Measurements from ENCODE around the gene HMBS.
"Not testable (repeated sequence)": the region's sequence is repeated elsewhere in the genome, so short reads cannot be mapped to it uniquely, and the experiment has no call there.

HMBS gene

DNA sequence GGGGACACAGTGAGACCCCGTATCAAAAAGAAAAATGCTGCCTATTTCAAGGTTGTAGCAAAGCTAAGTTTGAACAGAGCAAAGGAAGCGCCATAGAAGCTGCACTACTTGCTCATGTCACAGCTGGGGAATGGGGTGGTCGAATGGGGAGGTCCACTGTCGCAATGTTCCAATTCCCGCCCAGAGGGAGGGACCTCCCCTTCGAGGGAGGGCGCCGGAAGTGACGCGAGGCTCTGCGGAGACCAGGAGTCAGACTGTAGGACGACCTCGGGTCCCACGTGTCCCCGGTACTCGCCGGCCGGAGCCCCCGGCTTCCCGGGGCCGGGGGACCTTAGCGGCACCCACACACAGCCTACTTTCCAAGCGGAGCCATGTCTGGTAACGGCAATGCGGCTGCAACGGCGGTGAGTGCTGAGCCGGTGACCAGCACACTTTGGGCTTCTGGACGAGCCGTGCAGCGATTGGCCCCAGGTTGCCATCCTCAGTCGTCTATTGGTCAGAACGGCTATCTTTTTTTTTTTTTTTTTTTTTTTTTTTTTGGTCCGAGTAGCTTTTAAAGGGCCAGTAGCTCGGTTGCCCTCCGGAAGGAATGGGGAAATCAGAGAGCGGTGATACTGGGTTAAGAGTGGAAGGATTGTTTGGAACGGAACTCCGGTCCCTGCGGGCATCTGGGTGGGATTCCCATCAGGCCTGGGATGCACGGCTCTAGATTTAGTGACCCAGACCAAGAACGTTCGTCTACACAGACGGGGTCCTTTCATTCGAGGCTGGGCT, at the start of gene HMBS:
TSS of gene HMBS (plus strand) at position 219 of the 774 bp plus-strand sequence. CDS start at position 372, 153 bp downstream.
- peak; percentile 74 to 86 (median 86) for DNase-seq (ENCODE audit: low read depth in 3 of 3)

- no peak for DNase-seq (ENCODE audit: low read depth in 3 of 3)
Measured at GRCh38 chr11:119038884-119039283, 45.8 kb upstream of the HMBS start.

DNA sequence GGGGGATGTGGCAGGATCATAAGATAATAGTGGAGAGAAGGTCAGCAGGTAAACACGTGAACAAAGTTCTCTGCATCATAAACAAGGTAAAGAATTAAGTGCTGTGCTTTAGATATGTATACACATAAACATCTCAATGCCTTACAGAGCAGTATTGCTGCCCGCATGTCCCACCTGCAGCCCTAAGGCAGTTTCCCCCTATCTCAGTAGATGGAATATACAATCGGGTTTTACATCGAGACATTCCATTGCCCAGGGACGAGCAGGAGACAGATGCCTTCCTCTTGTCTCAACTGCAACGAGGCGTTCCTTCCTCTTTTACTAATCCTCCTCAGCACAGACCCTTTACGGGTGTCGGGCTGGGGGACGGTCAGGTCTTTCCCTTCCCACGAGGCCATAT, 45.2 kb upstream of the HMBS start:
- not testable (repeated sequence) for DNase-seq (ENCODE audit: low read depth in 3 of 3)

GRCh38 chr11:119041821-119042514, 42.7 kb upstream of the HMBS start:
- DNase-seq (ENCODE audit: low read depth in 3 of 3) = no peak

DNA sequence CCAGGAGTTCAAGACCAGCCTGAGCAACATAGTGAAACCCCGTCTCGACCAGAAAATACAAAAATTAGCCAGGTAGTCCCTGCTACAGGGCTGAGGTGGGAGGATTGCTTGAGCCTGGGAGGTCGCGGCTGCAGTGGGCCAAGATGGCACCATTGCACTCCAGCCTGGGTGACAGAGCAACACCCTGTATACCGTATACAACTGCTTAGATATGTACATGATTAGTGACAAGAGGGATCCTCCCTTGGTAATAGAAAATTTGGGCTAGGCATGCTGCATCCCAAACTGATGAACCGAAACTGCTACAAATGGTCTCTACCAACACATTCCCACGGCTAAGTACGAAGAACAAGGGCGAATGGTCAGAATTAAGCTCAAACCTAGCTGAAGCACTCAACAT, 41.8 kb upstream of the HMBS start:
- DNase-seq (ENCODE audit: low read depth in 3 of 3) = no peak

- DNase-seq (ENCODE audit: low read depth in 3 of 3) = no peak
Measured at GRCh38 chr11:119044708-119045107, 40.0 kb upstream of the HMBS start.

DNA sequence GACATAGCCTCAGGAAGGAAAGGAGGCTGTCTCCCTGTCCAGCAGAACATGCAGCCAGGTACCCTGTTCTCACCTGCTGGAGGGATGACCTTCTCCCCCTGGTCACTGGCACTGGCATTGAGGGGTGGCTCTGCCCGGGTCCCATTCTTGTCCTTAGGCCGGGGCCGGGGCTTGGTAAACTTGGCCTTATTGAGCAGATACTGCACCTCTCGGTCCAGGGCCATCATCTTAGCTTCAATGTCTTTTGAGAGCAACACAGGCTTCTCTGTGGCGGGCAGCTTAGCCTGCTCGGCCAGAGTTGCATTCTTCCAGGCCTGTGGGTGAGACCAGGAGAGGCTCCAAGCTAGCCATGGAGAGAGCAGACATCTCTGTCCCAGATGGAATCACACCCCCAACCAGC, 38.2 kb upstream of the HMBS start:
- DNase-seq (ENCODE audit: low read depth in 3 of 3) = no peak

DNA sequence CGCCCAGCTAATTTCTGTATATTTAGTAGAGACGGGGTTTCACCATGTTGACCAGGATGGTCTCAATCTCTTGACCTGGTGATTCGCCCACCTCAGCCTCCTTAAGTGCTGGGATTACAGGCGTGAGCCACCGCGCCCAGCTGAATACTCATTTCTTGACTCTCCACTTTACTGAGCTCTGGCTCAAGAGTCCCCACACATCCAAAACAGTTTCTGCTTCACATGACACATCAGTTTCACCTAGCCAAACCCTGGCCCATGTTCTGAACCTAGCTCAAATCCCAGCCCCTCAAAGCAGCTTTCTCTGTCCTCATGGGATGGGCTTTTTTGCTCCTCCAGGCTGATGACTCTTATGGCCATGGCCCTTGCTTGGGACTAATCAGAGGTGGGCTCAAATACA, 37.5 kb upstream of the HMBS start:
- no peak for DNase-seq (ENCODE audit: low read depth in 3 of 3)

DNA sequence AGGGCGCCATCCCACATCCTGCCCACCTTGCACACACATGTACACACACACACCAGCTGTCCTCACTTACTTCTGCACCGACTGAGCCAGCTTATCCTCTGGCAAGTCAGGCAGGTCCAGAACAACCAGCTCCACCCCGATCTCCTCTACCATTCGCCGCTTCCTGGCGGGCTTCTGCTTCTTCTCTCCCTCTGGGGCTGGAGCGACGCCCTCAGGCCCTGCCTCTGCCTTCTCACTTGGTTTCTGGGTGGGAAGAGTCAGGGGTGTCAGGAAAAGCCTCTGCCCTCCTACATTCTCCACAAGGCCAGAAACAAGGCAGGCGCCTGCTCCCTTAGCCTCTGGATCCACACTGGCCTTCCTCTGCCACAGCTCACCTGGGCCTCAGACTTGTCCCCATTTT, 36.0 kb upstream of the HMBS start:
- no peak for DNase-seq (ENCODE audit: low read depth in 3 of 3)

- DNase-seq (ENCODE audit: low read depth in 3 of 3) = no peak
Measured at GRCh38 chr11:119049081-119049480, 35.6 kb upstream of the HMBS start.

DNA sequence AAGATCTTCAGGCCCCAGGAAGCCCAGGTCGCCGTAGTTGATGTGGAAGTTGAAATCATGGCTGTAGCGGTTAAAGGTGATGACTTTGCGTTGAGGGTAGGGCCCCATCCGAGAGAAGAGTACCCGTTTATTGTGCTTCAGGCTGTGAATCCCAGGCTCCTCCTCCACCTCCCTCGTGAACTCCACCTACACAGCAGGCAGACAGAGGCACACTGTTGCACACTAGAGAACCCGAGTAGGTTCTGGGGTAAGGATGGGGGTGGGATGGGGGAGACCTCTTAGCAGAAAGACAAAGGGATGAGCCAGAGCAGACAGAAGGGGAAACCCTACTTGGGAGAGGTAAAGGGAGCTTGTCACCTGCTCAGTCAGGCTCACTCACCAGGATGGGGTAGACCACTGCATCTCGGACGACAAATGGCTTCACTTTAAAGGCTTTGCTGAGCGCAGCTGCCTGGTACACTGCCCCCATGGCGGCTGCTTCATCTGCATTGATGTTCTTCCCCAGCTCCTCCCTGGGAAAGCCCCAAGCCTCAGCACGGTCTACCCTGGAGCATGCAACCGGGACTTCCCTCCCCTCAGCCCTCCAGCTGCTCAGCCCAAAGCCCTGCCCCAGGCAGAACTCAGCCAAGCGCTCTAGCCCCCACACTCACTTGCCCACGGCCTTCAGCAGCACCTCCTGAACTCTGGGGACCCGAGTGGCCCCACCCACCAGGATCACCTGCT, 33.1 kb upstream of the HMBS start:
- DNase-seq (ENCODE audit: low read depth in 3 of 3) = no peak

- DNase-seq (ENCODE audit: low read depth in 3 of 3) = no peak
Measured at GRCh38 chr11:119052163-119052814, 32.4 kb upstream of the HMBS start.

DNA sequence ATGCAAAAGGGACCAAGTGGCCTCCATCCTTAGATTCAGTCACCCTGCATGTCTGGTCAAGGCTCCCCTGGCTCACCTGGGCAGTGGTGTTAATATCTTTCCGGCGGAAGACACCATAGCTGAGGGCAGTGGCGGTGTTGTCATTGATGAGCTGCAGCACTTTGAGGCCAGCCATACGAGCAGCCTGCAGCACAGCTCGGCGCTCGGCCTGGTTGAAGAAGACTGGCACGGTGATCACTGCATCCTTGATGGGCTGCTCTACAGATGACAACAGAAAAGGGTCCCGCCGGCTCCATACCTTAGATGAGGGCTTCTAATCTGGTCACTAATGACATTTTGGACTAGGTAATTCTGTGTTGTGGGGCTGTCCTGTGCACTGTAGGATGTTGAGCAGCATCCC, 30.3 kb upstream of the HMBS start:
- DNase-seq (ENCODE audit: low read depth in 3 of 3) = no peak

GRCh38 chr11:119055901-119056300, 28.8 kb upstream of the HMBS start:
- no peak for DNase-seq (ENCODE audit: low read depth in 3 of 3)

- peak; percentile 15 to 25 (median 23) for DNase-seq (ENCODE audit: low read depth in 3 of 3)
Measured at GRCh38 chr11:119056421-119056999, 28.2 kb upstream of the HMBS start.

DNA sequence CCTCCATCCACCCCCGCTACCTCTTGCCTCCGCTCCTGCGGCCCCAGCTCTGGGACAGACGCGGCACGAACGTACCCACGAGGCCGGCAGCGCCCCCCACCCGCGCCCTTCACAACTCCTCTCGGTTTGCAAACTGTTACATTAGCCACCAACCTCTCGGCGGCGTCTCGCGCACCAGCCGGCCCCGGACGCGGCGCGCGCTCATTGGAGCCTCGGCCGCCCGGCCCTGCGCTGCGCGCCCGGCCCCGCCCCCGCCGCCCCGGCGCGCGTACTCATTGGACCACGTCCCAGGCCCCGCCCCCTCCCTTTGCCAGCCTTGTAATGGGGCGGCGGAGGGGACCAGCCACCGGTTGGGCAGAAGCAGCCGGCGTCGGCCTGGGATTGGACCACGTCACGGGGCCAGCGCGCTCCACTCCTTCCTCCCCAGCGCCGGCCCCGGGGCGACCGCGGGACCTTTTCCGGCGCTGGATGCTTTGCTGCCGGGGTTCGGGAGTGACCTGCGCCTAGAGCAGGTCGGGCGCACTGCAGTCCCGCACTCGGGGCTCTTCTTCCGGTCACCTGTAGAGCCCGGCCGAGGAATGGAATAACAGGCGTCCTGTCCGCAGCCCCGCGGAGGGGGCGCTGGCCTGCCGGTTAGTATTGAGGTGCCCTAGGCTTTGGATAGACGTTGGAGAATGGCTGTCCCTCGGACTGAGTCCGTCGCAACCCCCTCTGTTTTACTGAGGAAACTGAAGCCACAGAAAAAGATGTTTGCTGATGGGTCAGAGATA, 27.5 kb upstream of the HMBS start, which contains the start of gene HYOU1:
TSS of gene HYOU1 (minus strand) at position 206 of the 770 bp plus-strand sequence. CDS start 1,045 bp downstream, outside the sequence.
- peak; percentile 95 to 99 (median 98) for DNase-seq (ENCODE audit: low read depth in 3 of 3)

DNA sequence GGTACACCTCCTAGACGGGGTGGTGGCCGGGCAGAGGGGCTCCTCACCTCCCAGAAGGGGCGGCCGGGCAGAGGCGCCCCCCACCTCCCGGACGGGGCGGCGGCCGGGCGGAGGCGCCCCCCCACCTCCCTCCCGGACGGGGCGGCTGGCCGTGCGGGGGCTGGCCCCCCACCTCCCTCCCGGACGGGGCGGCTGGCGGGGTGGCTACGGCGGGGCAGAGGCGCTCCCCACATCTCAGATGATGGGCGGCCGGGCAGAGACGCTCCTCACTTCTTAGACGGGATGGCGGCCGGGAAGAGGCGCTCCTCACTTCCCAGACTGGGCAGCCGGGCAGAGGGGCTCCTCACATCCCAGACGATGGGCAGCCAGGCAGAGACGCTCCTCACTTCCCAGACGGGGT, 25.6 kb upstream of the HMBS start:
- not testable (repeated sequence) for DNase-seq (ENCODE audit: low read depth in 3 of 3)

DNA sequence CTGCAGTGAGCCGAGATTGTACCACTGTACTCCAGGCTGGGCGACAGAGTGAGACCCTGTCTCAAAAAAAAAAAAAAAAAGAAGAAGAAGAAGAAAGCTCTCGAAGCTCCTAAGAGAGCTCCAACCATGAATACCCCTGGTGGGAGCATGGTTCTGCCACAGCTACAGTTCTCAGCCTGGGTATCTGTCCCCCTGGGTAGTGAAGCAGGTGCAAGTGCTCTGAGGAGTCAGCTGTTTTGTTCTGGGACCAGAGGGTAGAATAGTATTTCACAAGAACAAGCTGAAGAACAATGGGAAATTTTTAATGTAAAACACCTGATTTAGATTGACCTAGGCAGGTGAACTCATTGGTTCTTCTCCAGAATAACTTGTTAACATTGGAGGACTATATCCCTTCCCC, 23.4 kb upstream of the HMBS start:
- DNase-seq (ENCODE audit: low read depth in 3 of 3) = no peak

- DNase-seq (ENCODE audit: low read depth in 3 of 3) = no peak
Measured at GRCh38 chr11:119062779-119063178, 21.9 kb upstream of the HMBS start.

DNA sequence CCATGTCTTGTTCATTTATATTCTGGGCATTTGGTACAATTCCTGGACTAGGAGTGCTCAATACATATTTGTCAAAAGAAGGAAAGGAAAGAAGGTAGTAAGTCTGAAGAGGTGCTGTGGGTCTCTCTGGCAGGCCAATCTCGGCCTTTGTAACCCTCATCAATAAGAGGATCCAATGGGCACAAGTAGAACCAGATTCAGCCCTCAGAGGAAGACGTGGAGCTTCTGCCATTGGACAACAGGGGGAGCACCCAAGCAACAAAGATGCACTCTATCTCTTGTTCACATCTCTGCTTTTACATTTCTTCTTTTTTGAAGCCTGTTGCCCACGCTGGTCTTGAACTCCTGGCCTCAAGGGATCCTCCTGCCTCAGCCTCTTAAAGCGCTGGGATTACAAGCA, 19.3 kb upstream of the HMBS start:
- peak in 2 of 3 experiments; percentile 12 to 18 for DNase-seq (ENCODE audit: low read depth in 3 of 3)
